AG04450 (cell line): ENCODE data around the gene TGFBR2. TPM values are rescaled to one million over a fixed set of nuclear protein-coding genes. Genes with fewer than 3 reads are reported as not detected.

Experiments used
- CTCF ChIA-PET: fragments of 300-600, 350-600 bp; formaldehyde crosslinking; extraction: SDS; loops from one replicate; lab custom pipeline; 2022; ENCODE audit warnings: antibody characterized with exemption, inconsistent platforms; lab: Charles Lee
- POLR2A ChIA-PET: fragments of 350-600 bp; formaldehyde crosslinking; extraction: SDS; loops from one replicate; lab custom pipeline; 2021; ENCODE audit warnings: antibody characterized with exemption, inconsistent platforms; lab: Yijun Ruan, JAX
- DNase-seq: peaks from one replicate; pipeline ENCODE4 v3.0.0-alpha.2; 2011; ENCODE audit warnings: low read depth, low spot score
- H3K27ac ChIP-seq: one replicate; pipeline ENCODE4 v1.5.1; 2012; ENCODE audit warnings: low read depth, low read length, control low read depth
- H3K27me3 ChIP-seq: one replicate; pipeline ENCODE4 v1.6.0; 2012; ENCODE audit warnings: low read length; ENCODE audit not compliant: control insufficient read depth, insufficient read depth
- H3K4me3 ChIP-seq: 2 replicates; pipeline ENCODE4 v1.5.1; 2011; ENCODE audit warnings: mild to moderate bottlenecking, low read depth, low read length, control low read depth
- H3K9me3 ChIP-seq: 2 replicates; pipeline ENCODE4 v1.5.1; 2012; ENCODE audit warnings: low read length; ENCODE audit not compliant: control insufficient read depth, insufficient read depth
- polyA plus RNA-seq: library from polyadenylated mRNA; depleted of rRNA; stranded (reverse); fragments of >200 nt; gene quantifications from 2 replicates; pipeline ENCODE4 v1.2.3, GENCODE V29; 2011
- TF ChIP-seq, protein P1 (sequence below): IDR thresholded peaks from 2 replicates; pipeline ENCODE4 v1.5.1; 2011; ENCODE audit warnings: low read depth, low read length, control low read depth, inconsistent platforms

TGFBR2 gene
- polyA plus RNA-seq, 1 experiment: 158 TPM

DNA sequence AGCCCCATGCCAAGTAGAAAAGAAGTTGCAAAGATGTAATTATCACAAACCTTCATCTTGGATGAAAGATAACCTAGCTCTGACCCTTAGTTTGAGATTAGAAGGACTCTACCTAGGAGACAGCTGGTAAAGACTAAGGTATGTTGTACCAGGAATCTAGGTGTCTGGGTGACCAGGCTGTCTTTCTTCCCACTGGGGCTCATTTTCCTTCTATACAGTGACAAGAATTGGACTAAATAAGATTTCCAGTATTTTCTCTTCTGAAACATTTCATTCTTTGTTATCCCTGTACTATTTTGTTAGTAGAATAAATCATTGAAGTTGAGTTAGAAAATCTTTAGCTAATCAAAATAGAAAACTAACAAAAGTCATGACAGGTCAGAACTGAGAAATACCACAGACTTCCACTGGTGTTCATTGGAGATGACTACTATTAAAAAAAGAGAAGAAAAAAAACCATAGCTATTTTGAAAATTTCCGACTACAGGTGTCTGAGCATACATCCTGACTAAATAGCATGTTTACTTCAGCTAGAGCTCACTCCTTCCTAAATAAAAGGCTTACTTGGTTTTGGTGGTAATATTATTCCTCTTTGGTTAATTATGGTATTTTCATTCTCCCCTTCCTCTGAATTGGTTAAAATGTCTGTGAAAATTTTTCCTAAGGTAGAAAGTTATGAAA lies 10.1 kb downstream of the TGFBR2 start:
- Histone ChIP-seq H3K9me3 (no peaks in the 10 kb centered on the region), H3K27me3 (no peaks in the 10 kb centered on the region), H3K4me3 (no peak overlapping the region), H3K27ac (no peak overlapping the region)
- no peak for DNase-seq
- TF ChIP-seq, protein P1, sequence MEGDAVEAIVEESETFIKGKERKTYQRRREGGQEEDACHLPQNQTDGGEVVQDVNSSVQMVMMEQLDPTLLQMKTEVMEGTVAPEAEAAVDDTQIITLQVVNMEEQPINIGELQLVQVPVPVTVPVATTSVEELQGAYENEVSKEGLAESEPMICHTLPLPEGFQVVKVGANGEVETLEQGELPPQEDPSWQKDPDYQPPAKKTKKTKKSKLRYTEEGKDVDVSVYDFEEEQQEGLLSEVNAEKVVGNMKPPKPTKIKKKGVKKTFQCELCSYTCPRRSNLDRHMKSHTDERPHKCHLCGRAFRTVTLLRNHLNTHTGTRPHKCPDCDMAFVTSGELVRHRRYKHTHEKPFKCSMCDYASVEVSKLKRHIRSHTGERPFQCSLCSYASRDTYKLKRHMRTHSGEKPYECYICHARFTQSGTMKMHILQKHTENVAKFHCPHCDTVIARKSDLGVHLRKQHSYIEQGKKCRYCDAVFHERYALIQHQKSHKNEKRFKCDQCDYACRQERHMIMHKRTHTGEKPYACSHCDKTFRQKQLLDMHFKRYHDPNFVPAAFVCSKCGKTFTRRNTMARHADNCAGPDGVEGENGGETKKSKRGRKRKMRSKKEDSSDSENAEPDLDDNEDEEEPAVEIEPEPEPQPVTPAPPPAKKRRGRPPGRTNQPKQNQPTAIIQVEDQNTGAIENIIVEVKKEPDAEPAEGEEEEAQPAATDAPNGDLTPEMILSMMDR: no peak
- ChIA-PET CTCF (interaction anchor here (0.7 to 2.2 kb wide), 5 partner anchors 10 to 604 kb away, joined by 3 to 8 read pairs (median 4); partner anchors contain the start of gene TGFBR2), POLR2A (interaction anchor here (0.7 to 1.5 kb wide), 2 partner anchors 9 to 42 kb away, joined by 3 to 12 read pairs; partner anchors contain the start of gene TGFBR2)

DNA sequence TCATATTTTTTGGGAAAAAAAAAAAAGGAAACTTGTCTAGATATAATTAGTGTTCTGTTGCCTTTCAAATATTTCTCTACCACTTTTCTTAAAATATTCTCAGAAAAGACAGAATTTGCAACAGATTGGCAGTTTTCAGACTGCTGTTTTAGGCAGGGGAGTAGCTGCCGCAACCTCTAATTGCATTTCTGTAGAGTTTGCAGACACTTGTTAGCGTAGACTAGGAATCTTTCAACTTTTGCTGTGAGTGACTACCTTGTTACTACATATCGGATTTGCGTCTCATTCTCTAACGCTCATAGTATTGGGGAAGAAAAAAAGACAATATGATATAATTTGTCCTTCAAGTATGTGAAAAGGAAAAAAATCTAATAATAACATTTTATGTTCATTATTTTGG lies 10.7 kb downstream of the TGFBR2 start:
- Histone ChIP-seq H3K4me3 (no peak overlapping the region), H3K9me3 (no peaks in the 10 kb centered on the region), H3K27ac (no peak overlapping the region), H3K27me3 (no peaks in the 10 kb centered on the region)
- ChIA-PET POLR2A (no interaction called here), CTCF (interaction anchor here (0.7 to 2.2 kb wide), 4 partner anchors 11 to 418 kb away, joined by 3 to 8 read pairs (median 4); partner anchors contain the start of gene TGFBR2)
- TF ChIP-seq, protein P1: no peak
- no peak for DNase-seq

DNA sequence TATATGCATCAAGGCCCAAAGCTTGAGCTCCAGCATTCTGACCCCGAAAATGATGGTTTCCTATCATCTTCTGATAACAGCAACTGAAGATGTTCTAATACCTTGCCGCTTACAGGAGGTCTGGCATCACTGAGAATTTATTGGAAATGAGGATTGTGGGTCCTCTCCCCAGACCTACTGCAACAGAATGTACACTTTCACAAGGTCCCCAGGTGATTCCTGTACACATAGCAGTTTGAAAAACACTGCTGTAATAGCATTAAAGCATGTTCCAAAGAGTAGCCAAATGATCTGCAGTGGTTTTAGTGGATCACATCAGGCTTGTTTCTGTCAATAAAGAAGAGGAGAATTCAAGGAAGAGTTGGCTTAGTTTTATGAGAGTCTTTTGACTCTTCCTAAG lies 11.3 kb downstream of the TGFBR2 start:
- Histone ChIP-seq H3K9me3 (no peaks in the 10 kb centered on the region), H3K4me3 (no peak overlapping the region), H3K27ac (no peak overlapping the region), H3K27me3 (no peaks in the 10 kb centered on the region)
- no peak for DNase-seq
- CTCF ChIA-PET: interaction anchor here (1.6 to 1.7 kb wide), 2 partner anchors 75 to 575 kb away, joined by 4 read pairs; no protein-coding TSS in a partner anchor
- POLR2A ChIA-PET: interaction anchor here (0.6 kb wide), 1 partner anchor 11 kb away, joined by 3 read pairs; the partner anchor contains the start of gene TGFBR2
- TF ChIP-seq, protein P1: no peak

DNA sequence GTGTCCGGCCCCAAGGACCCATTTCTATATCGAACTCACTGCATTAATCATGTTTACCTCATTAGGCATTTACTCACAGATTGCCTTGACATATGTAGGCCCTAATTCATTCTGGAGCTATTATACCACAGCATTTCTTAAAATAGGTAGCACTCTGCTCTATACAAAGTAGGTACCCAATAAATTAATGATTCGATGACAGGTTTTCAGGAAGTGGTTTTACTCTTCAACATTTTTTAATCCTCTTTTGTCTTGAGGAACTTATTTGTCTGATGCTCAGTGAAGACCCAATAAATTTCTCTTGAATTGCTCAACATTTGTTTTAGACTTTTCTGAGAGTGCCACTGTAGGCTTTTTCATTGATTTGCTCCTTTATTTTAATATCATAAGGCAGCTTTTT lies 12.1 kb downstream of the TGFBR2 start:
- no peak for DNase-seq
- H3K27ac ChIP-seq: no peak overlapping the region
- no peak overlapping the region for H3K4me3 ChIP-seq
- TF ChIP-seq, protein P1: no peak
- H3K9me3 ChIP-seq: no peaks in the 10 kb centered on the region
- CTCF ChIA-PET: interaction anchor here (1.6 kb wide), 1 partner anchor 576 kb away, joined by 4 read pairs; no protein-coding TSS in a partner anchor
- POLR2A ChIA-PET: no interaction called here
- H3K27me3 ChIP-seq: no peaks in the 10 kb centered on the region

DNA sequence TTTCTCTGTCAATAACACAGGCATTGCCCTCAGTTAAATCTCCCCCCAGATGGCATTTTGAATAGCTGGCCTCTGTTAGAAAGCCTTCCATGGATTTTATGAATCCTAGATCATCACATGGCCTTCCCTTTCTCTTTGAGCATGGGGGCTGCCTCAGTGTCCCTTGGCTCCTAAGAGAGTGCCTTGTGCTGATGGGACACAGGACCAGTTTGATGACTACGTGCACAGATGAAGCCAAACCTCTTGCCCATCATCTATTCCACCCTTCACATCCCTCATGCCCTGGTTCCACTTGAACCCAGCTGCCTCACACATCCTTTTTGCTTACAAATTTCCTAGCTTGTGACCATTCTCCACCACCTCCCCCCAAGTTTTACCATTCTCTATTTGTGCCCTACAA lies 12.9 kb downstream of the TGFBR2 start:
- Histone ChIP-seq H3K9me3 (no peaks in the 10 kb centered on the region), H3K27me3 (no peaks in the 10 kb centered on the region), H3K27ac (no peak overlapping the region), H3K4me3 (no peak overlapping the region)
- TF ChIP-seq, protein P1: no peak
- POLR2A ChIA-PET: no interaction called here
- CTCF ChIA-PET: no interaction called here
- DNase-seq: no peak
